ENCODE data around the gene FUT6. TPM values are rescaled to one million over a fixed set of nuclear protein-coding genes. Genes with fewer than 3 reads are reported as not detected.
A peak's percentile ranks its signal among the peaks of the same experiment; 100 is the strongest.

FUT6 gene
- total and polyA plus RNA-seq, 4 donors: 0.67 to 2.6 (median 1.9) TPM; not detected in 1

DNA sequence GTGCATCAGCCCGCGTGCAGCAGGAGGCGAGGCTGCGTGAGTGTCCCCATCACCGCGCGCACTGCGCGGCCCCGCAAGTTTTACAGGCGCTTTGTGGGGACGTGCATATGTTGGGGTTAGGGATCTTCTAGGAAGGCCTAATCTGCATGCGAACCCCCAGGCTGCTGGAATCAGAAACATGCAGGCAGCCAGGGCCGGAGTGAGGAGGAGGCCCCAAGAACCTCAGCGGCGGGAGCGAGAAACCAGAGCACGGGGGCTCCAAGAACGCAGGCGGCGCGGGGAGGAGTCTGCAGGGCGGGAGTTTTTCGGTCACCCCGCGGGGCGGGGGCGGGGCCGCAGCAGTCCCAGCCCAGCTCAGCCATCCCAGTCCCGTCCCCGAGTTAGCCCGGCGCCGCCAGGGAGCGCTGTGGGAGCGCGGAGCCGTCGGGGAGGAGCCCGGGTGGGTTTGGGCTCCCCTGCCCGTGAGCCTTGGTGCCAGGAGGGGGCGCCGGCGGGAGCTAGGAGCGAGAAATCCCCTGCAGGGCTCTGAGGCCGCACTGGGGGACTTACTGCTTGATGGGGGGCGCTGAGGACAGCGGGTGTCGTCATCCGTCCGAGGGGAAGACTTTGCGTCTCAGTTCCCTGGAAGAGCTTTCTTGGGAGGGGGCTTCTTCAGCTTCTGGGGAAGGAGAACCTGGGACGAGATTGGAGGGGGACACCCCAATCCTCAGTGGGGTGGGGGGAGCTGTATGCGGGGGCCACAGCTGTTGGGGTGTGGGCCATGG is 35.6 kb downstream of the FUT6 start:
- Histone ChIP-seq H3K4me3 (no peak overlapping the region), H3K9ac (ENCODE audit: insufficient read depth in 1 of 2, low read length in 2 of 2) (no peak overlapping the region), H3K4me1 (ENCODE audit: control insufficient read depth in 5 of 5, insufficient read depth in 5 of 5, low read length in 5 of 5) (peaks cover 0 to 5% (median 4%) of the 10 kb centered on the region in 5 donors), H3K9me3 (ENCODE audit: control insufficient read depth in 4 of 4, insufficient read depth in 3 of 4, low read length in 3 of 4) (peaks cover 0 to 3% (median 0%) of the 10 kb centered on the region in 4 donors), H3K36me3 (ENCODE audit: control insufficient read depth in 4 of 4, insufficient read depth in 4 of 4, low read length in 4 of 4) (no peaks in the 10 kb centered on the region), H3K27ac (ENCODE audit: low read depth in 1 of 2, low read length in 1 of 2) (no peak overlapping the region), H3K27me3 (ENCODE audit: control insufficient read depth in 3 of 3, insufficient read depth in 3 of 3, low read length in 2 of 3) (peaks cover 0 to 8% (median 6%) of the 10 kb centered on the region in 3 donors)
- ATAC-seq (ENCODE audit: insufficient read depth, low FRiP score) (peak; percentile 88), DNase-seq (peak; percentile 92 to 95 (median 92))
- peak; percentile 80 for TF ChIP-seq CTCF (IDR thresholded peaks at IDR 0.05; ENCODE audit: control extremely low read depth, extremely low read depth)
- 1 to 2% methylated on average over 50 to 54 of the region's 54 CpGs for WGBS, 2 donors

DNA sequence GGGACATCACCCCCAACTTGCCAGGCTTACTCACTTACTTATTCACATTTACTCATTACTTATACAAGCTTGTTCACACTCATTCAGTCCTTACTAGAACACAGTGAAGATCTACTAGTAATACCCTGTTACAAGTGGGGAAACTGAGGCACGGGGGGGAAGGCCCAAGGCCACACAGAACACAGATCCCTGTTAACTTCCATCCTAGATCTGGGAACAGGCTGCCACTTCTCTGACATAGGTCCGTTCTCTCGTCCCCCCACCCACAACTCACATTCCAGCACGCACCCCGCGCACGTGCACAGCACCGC is 36.1 kb downstream of the FUT6 start:
- ATAC-seq (ENCODE audit: insufficient read depth, low FRiP score) (no peak), DNase-seq (no peak)
- H3K4me3 ChIP-seq: no peak overlapping the region
- peaks cover 0 to 8% (median 6%) of the 10 kb centered on the region in 3 donors for H3K27me3 ChIP-seq (ENCODE audit: control insufficient read depth in 3 of 3, insufficient read depth in 3 of 3, low read length in 2 of 3)
- WGBS, 2 donors: 10 to 14% methylated on average over 8 of the region's 8 CpGs
- H3K36me3 ChIP-seq (ENCODE audit: control insufficient read depth in 4 of 4, insufficient read depth in 4 of 4, low read length in 4 of 4): no peaks in the 10 kb centered on the region
- TF ChIP-seq CTCF (IDR thresholded peaks at IDR 0.05; ENCODE audit: control extremely low read depth, extremely low read depth): no peak
- peaks cover 0 to 5% (median 4%) of the 10 kb centered on the region in 5 donors for H3K4me1 ChIP-seq (ENCODE audit: control insufficient read depth in 5 of 5, insufficient read depth in 5 of 5, low read length in 5 of 5)
- H3K9ac ChIP-seq (ENCODE audit: insufficient read depth in 1 of 2, low read length in 2 of 2): no peak overlapping the region
- H3K27ac ChIP-seq (ENCODE audit: low read depth in 1 of 2, low read length in 1 of 2): no peak overlapping the region
- peaks cover 0 to 3% (median 0%) of the 10 kb centered on the region in 4 donors for H3K9me3 ChIP-seq (ENCODE audit: control insufficient read depth in 4 of 4, insufficient read depth in 3 of 4, low read length in 3 of 4)

GRCh38 chr19:5801796-5802619 is 37.5 kb downstream of the FUT6 start:
- no peak for TF ChIP-seq CTCF (IDR thresholded peaks at IDR 0.05; ENCODE audit: control extremely low read depth, extremely low read depth)
- WGBS, 2 donors: 14 to 15% methylated on average over 30 to 33 of the region's 33 CpGs
- no peak overlapping the region for H3K9ac ChIP-seq (ENCODE audit: insufficient read depth in 1 of 2, low read length in 2 of 2)
- H3K27ac ChIP-seq (ENCODE audit: low read depth in 1 of 2, low read length in 1 of 2): no peak overlapping the region
- H3K9me3 ChIP-seq (ENCODE audit: control insufficient read depth in 4 of 4, insufficient read depth in 3 of 4, low read length in 3 of 4): peaks cover 0 to 4% (median 0%) of the 10 kb centered on the region in 4 donors
- DNase-seq: peak; percentile 67 to 77 (median 69)
- no peak for ATAC-seq (ENCODE audit: insufficient read depth, low FRiP score)
- no peaks in the 10 kb centered on the region for H3K36me3 ChIP-seq (ENCODE audit: control insufficient read depth in 4 of 4, insufficient read depth in 4 of 4, low read length in 4 of 4)
- H3K4me1 ChIP-seq (ENCODE audit: control insufficient read depth in 5 of 5, insufficient read depth in 5 of 5, low read length in 5 of 5): peaks cover 0 to 5% (median 4%) of the 10 kb centered on the region in 5 donors
- no peak overlapping the region for H3K4me3 ChIP-seq
- peaks cover 0 to 8% (median 6%) of the 10 kb centered on the region in 3 donors for H3K27me3 ChIP-seq (ENCODE audit: control insufficient read depth in 3 of 3, insufficient read depth in 3 of 3, low read length in 2 of 3)
